A673 (cell line): ENCODE measurements around the gene THEM5. TPM values are rescaled to one million over a fixed set of nuclear protein-coding genes. Genes with fewer than 3 reads are reported as not detected.

Source experiments
- BruUV-seq: library from RNA; stranded (reverse); fragments of 400-500 nt; replicated peaks from 2 replicates; lab custom pipeline; 2021; lab: Mats Ljungman, UMichigan
- CTCF ChIA-PET: fragments of 300-600 bp; sonication (Branson Sonifier 250); formaldehyde crosslinking; loops from one replicate; lab custom pipeline; 2022; ENCODE audit warnings: antibody characterized with exemption; lab: Charles Lee
- POLR2A ChIA-PET: fragments of 300-600 bp; sonication (Branson Sonifier 250); formaldehyde crosslinking; loops from one replicate; lab custom pipeline; 2022; ENCODE audit warnings: antibody characterized with exemption; ENCODE audit not compliant: low non-redundant PET; lab: Charles Lee
- DNase-seq: peaks from one replicate; pipeline ENCODE4 v3.0.0-alpha.2; 2015; ENCODE audit warnings: low spot score
- H3K27ac ChIP-seq: fragments of 200-600 bp; sonication (generic); 2 replicates; pipeline ENCODE4 v1.5.1; 2016; ENCODE audit warnings: mixed run types, low read depth, mild to moderate bottlenecking, mixed read lengths, antibody characterized with exemption, low read length; ENCODE audit not compliant: poor library complexity, severe bottlenecking
- H3K27me3 ChIP-seq: fragments of 200-600 bp; sonication (generic); replicated peaks from 2 replicates; pipeline ENCODE4 v1.6.1; 2017; ENCODE audit warnings: mixed run types, low read depth, mild to moderate bottlenecking, mixed read lengths, antibody characterized with exemption, low read length; ENCODE audit not compliant: insufficient read depth, poor library complexity
- H3K36me3 ChIP-seq: fragments of 200-600 bp; sonication (generic); 2 replicates; pipeline ENCODE4 v1.6.1; 2016; ENCODE audit warnings: mixed run types, mild to moderate bottlenecking, mixed read lengths, antibody characterized with exemption, low read length; ENCODE audit not compliant: insufficient read depth, poor library complexity, severe bottlenecking
- H3K4me1 ChIP-seq: fragments of 200-600 bp; sonication (generic); 2 replicates; pipeline ENCODE4 v1.6.1; 2017; ENCODE audit warnings: mixed run types, mild to moderate bottlenecking, mixed read lengths, antibody characterized with exemption, low read length; ENCODE audit not compliant: insufficient read depth, poor library complexity, severe bottlenecking
- H3K4me3 ChIP-seq: fragments of 200-600 bp; sonication (generic); 2 replicates; pipeline ENCODE4 v1.5.1; 2016; ENCODE audit warnings: low read depth, mixed run types, mild to moderate bottlenecking, mixed read lengths, low read length; ENCODE audit not compliant: poor library complexity, severe bottlenecking
- H3K9me3 ChIP-seq: fragments of 200-600 bp; sonication (generic); 2 replicates; pipeline ENCODE4 v1.6.1; 2016; ENCODE audit warnings: mixed run types, low read depth, mild to moderate bottlenecking, mixed read lengths, antibody characterized with exemption, low read length; ENCODE audit not compliant: poor library complexity, severe bottlenecking
- EZH2 ChIP-seq: fragments of 200-600 bp; sonication (generic); IDR thresholded peaks from 2 replicates; pipeline ENCODE4 v1.6.1; 2017; ENCODE audit warnings: borderline replicate concordance, low read depth, mild to moderate bottlenecking, mixed read lengths, antibody characterized with exemption, low read length; ENCODE audit not compliant: poor library complexity, severe bottlenecking
- intact Hi-C: fragments of 100-400 bp; cut with micrococcal nuclease; formaldehyde crosslinking; loops from one replicate; pipeline ENCODE4 v1.10.0; 2022; ENCODE audit not compliant: unreplicated experiment
- total RNA-seq: library from RNA; stranded (reverse); gene quantifications from 2 replicates; pipeline ENCODE4 v1.2.3, GENCODE V29; 2021
- TF ChIP-seq, protein P1 (sequence below): fragments of 300-800, 200-600 bp; sonication (generic); conservative IDR thresholded peaks from 2 replicates; pipeline ENCODE4 v1.5.1; 2017; ENCODE audit warnings: low read depth, mild to moderate bottlenecking, antibody characterized with exemption, low read length, moderate library complexity, mixed read lengths

Gene THEM5
- total RNA-seq, 1 experiment from 2014 or later = not detected

GRCh38 chr1:151871284-151872030 lies 17.9 kb upstream of the THEM5 start:
- Histone ChIP-seq H3K27me3 (peaks cover 10% of the 10 kb centered on the region), H3K4me3 (no peak overlapping the region), H3K9me3 (no peaks in the 10 kb centered on the region), H3K27ac (no peak overlapping the region), H3K4me1 (no peaks in the 10 kb centered on the region), H3K36me3 (no peaks in the 10 kb centered on the region)
- intact Hi-C loops = no loop called here
- no TSS peak for BruUV-seq
- no peak for DNase-seq
- TF ChIP-seq, protein P1, sequence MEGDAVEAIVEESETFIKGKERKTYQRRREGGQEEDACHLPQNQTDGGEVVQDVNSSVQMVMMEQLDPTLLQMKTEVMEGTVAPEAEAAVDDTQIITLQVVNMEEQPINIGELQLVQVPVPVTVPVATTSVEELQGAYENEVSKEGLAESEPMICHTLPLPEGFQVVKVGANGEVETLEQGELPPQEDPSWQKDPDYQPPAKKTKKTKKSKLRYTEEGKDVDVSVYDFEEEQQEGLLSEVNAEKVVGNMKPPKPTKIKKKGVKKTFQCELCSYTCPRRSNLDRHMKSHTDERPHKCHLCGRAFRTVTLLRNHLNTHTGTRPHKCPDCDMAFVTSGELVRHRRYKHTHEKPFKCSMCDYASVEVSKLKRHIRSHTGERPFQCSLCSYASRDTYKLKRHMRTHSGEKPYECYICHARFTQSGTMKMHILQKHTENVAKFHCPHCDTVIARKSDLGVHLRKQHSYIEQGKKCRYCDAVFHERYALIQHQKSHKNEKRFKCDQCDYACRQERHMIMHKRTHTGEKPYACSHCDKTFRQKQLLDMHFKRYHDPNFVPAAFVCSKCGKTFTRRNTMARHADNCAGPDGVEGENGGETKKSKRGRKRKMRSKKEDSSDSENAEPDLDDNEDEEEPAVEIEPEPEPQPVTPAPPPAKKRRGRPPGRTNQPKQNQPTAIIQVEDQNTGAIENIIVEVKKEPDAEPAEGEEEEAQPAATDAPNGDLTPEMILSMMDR = no peak
- no peak for TF ChIP-seq EZH2
- ChIA-PET POLR2A (no interaction called here), CTCF (interaction anchor here (0.5 kb wide), 1 partner anchor 8 kb away, joined by 4 read pairs; no protein-coding TSS in a partner anchor)

DNA sequence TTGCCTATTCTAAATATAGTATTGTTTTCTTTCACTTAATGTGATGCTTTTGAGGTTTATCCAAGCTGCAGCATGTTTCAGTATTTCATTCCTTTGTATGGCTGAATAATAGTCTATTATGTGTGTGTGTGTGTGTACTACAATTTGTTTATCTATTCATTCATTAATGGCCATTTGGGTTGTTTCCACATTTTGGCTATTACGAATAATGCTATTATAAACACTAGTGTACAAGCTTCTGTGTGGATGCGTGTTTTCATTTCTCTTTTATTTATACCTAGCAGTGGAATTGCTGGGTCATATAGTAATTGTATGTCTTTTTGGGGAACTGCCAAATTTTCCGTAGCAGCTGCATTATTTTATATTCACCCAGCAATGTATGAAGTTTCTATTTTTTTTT lies 15.0 kb upstream of the THEM5 start:
- Histone ChIP-seq H3K4me3 (no peak overlapping the region), H3K27ac (no peak overlapping the region), H3K36me3 (no peaks in the 10 kb centered on the region), H3K9me3 (no peaks in the 10 kb centered on the region), H3K4me1 (no peaks in the 10 kb centered on the region), H3K27me3 (peaks cover under 1% of the 10 kb centered on the region)
- CTCF ChIA-PET = no interaction called here
- POLR2A ChIA-PET = no interaction called here
- TF ChIP-seq, protein P1 = no peak
- TF ChIP-seq EZH2 = no peak
- DNase-seq = no peak
- BruUV-seq = no TSS peak
- intact Hi-C loops = no loop called here

DNA sequence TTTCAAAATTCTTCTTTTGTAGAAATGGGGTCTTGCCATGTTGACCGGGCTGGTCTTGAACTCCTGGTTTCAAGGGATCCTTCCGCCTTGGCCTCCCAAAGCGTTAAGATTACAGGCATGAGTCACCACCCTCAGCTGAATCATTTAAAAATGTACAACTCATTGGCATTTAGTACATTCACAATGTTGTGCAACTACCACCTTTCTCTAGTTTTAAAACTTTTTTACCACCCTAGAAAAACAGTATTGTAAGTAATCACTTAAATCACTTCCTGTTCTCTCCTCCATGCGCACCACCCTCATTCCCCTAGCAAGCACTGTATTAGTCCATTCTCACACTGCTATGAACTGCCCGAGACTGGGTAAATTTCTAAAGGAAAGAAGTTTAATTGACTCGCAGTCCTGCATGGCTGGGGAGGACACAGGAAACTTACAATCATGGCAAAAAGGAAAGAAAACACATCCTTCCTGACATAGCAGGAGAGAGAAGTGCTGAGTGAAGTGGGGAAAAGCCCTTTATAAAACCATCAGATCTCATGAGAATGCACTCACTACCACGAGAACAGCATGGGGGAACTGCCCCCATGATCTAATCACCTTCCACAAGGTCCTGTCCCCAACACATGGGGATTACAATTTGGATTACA lies 14.4 kb upstream of the THEM5 start:
- DNase-seq = peak; percentile 29
- Histone ChIP-seq H3K4me1 (no peaks in the 10 kb centered on the region), H3K9me3 (no peaks in the 10 kb centered on the region), H3K27ac (no peak overlapping the region), H3K36me3 (no peaks in the 10 kb centered on the region), H3K4me3 (no peak overlapping the region), H3K27me3 (no peaks in the 10 kb centered on the region)
- intact Hi-C loops = no loop called here
- ChIA-PET POLR2A (no interaction called here), CTCF (no interaction called here)
- no peak for TF ChIP-seq EZH2
- TF ChIP-seq, protein P1 = no peak
- BruUV-seq = no TSS peak
